Adrenal gland (tissue), 12 donors: ENCODE data around the gene KLC1. TPM values are rescaled to one million over a fixed set of nuclear protein-coding genes. Genes with fewer than 3 reads are reported as not detected.

Source experiments
- DNase-seq, 7 donors: peaks; one replicate each; pipeline ENCODE4 v3.0.0-alpha.2; 2019 to 2020
- H3K27ac ChIP-seq, 5 donors: fragments of 200-600 bp; sonication (generic) in 4 of 5; 1 replicate in 3 of 5; 2 replicates in 2 of 5; pipeline versions ENCODE4 v1.5.1 to v1.8.0; 2016 to 2020; ENCODE audit warnings: mild to moderate bottlenecking in 1 of 5
- H3K27me3 ChIP-seq: fragments of 200-600 bp; 2 replicates; pipeline ENCODE4 v1.8.0; 2021
- H3K36me3 ChIP-seq, 2 donors: fragments of 200-600 bp; replicated peaks in 1 of 2; 1 replicate in 1 of 2; 2 replicates in 1 of 2; pipeline versions ENCODE4 v1.5.1 to v1.8.0; 2018 to 2022
- H3K4me1 ChIP-seq, 2 donors: fragments of 200-600 bp; replicated peaks in 1 of 2; 1 replicate in 1 of 2; 2 replicates in 1 of 2; pipeline versions ENCODE4 v1.5.1 to v1.8.0; 2018 to 2021
- H3K4me3 ChIP-seq, 4 donors: fragments of 200-600 bp; sonication (generic) in 3 of 4; one replicate each; pipeline ENCODE4 v1.5.1; 2016 to 2018
- H3K9me3 ChIP-seq, 3 donors: fragments of 200-600 bp; sonication (generic) in 1 of 3; replicated peaks in 1 of 3; 1 replicate in 2 of 3; 2 replicates in 1 of 3; pipeline versions ENCODE4 v1.5.1 to v1.8.0; 2016 to 2021
- POLR2A ChIP-seq, 2 donors: fragments of 450-650 bp; IDR thresholded peaks; one replicate each; pipeline ENCODE4 v1.6.1; 2017; ENCODE audit warnings: antibody characterized with exemption in 2 of 2, mild to moderate bottlenecking in 2 of 2, moderate library complexity in 1 of 2
- WGBS, 4 donors: extraction: QIAGEN DNeasy Blood & Tissue Kit in 2 of 4; methylation state at CpG; one replicate each; pipeline versions ENCODE4 v1.1.5 to v1.1.7; 2013 to 2017; 5-methylcytosine and 5-hydroxymethylcytosine counted together
- intact Hi-C, 2 donors: fragments of 100-400 bp; cut with DNase I; formaldehyde crosslinking; loops; one replicate each; pipeline versions ENCODE4 v1.14.1 to v1.15.0; 2022 to 2023
- polyA plus RNA-seq, 3 donors: library from polyadenylated mRNA; stranded (reverse); fragments of 200-250 nt in 2 of 3; fragments of 350-450 nt in 1 of 3; fragmentation: Illumina TruSeq in 1 of 3; extraction: RNeasy Lipid Tissue Mini Kit (QIAGEN cat#74804) in 1 of 3; gene quantifications; one replicate each; pipeline ENCODE4 v1.2.3, GENCODE V29; 2013 to 2014
- total RNA-seq, 9 donors: library from RNA; depleted of rRNA in 4 of 9; stranded (reverse); fragments of >200 nt in 4 of 9; fragments of 120-200 nt in 1 of 9; fragmentation: NEBNext Ultra II Directional in 1 of 9; extraction: Animal tissue kit (Norgen Biotek cat#: 25700) in 1 of 9; gene quantifications; one replicate each; pipeline versions ENCODE4 v1.1.0 to v1.2.4, GENCODE V29; 2013 to 2023
- TF ChIP-seq, protein P1 (sequence below), 6 experiments: fragments of 450-650 bp in 4 of 6; fragments of 200-600 bp in 2 of 6; sonication (generic) in 1 of 6; IDR thresholded peaks; 1 replicate in 5 of 6; 2 replicates in 1 of 6; pipeline versions ENCODE4 v1.5.1 to v1.8.0; 2016 to 2021; ENCODE audit warnings: antibody characterized with exemption in 6 of 6, mild to moderate bottlenecking in 2 of 6, moderate library complexity in 1 of 6
- donor health status: healthy with polysubstance abuse.
- donor health status: Bipolar disorder and iron deficiency.
- donor health status: DM: yes; HTN: yes; CAD: no.
- donor health status: DM: no; HTN: no; CAD: no.
- donor health status: DM: no; HTN: no; CAD: no.
- donor health status: DM: yes; HTN: yes; CAD: no.

Gene KLC1
- total and polyA plus RNA-seq, 12 donors = 70.7 to 248 (median 125) TPM

DNA sequence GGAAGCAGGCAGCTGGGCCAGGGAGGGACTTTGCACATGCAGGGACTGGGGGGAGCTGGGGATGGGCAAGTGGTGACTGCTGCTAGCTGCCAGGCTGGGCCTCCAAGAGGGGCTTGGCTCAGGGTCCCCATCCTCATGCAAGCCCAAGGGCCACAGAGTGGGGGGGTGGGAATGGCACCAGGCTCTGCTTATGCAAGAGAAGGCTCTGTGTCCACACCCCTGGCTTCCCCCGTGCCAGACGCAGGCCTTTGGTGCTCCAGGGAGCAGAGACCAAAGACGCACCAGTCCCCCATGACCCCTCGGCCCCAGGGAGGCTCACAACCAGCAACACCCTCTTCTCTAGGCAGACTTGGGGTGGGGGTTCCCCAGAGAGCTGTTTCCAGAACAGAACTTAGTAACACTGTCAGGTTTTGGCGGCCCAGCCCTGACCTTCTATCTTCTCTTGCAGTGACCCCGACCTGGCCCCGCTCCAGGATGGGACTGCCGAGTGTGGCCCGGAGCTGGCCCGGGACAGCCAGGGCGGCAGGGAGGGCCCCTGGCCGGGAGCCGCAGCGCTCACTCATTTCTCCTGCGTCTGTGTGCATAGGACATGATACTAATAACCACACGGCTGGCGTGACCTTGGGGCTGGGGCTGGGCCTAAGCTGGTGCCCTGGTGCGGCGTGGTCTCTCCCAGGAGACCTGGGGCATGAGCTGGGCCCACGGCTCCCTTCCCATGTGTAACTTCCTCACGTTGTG, 71.9 kb downstream of the KLC1 start:
- H3K36me3 ChIP-seq = peaks cover 0 to 36% of the 10 kb centered on the region in 2 donors
- intact Hi-C loops = no loop called here
- peak; percentile 62 to 86 (median 73) for DNase-seq
- TF ChIP-seq, protein P1, sequence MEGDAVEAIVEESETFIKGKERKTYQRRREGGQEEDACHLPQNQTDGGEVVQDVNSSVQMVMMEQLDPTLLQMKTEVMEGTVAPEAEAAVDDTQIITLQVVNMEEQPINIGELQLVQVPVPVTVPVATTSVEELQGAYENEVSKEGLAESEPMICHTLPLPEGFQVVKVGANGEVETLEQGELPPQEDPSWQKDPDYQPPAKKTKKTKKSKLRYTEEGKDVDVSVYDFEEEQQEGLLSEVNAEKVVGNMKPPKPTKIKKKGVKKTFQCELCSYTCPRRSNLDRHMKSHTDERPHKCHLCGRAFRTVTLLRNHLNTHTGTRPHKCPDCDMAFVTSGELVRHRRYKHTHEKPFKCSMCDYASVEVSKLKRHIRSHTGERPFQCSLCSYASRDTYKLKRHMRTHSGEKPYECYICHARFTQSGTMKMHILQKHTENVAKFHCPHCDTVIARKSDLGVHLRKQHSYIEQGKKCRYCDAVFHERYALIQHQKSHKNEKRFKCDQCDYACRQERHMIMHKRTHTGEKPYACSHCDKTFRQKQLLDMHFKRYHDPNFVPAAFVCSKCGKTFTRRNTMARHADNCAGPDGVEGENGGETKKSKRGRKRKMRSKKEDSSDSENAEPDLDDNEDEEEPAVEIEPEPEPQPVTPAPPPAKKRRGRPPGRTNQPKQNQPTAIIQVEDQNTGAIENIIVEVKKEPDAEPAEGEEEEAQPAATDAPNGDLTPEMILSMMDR (IDR thresholded peaks at IDR 0.05) = no peak
- TF ChIP-seq POLR2A (IDR thresholded peaks at IDR 0.05) = no peak
- WGBS, 4 donors = 65 to 78% (median 70%) methylated on average over 6 to 21 of the region's 21 CpGs
- H3K4me1 ChIP-seq = peaks cover 14 to 38% of the 10 kb centered on the region in 2 donors
- no peaks in the 10 kb centered on the region for H3K9me3 ChIP-seq
- no peak overlapping the region for H3K4me3 ChIP-seq
- H3K27ac ChIP-seq = peak overlapping the region; percentile 13 to 80 (median 59)
- no peaks in the 10 kb centered on the region for H3K27me3 ChIP-seq

DNA sequence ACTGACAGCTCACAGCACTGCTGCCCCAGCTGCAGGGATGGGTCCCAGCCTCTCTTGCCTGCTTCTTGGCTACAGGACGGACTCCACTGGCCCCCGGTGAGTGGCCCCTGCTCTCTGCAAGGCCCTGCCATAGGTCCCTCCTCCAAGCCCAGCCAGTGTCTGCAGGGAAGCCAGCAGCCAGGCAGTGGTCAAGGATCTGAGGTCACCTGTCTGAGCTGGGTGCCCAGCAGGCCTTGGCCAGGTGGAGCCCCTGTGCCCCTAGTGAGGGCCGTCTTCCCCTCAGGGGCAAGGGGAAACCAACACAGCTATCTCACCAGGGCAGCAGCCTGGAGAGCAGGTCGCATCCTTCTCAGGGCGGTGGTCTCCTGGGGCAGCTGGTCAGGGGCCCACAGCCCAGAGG, 73.1 kb downstream of the KLC1 start:
- 75 to 100% (median 87%) methylated on average over 1 to 5 of the region's 5 CpGs for WGBS, 4 donors
- Histone ChIP-seq H3K4me1 (peaks cover 14 to 27% of the 10 kb centered on the region in 2 donors), H3K27me3 (no peaks in the 10 kb centered on the region), H3K4me3 (no peak overlapping the region), H3K27ac (no peak overlapping the region), H3K36me3 (peaks cover 0 to 36% of the 10 kb centered on the region in 2 donors), H3K9me3 (no peaks in the 10 kb centered on the region)
- no peak for DNase-seq
- TF ChIP-seq, protein P1 (IDR thresholded peaks at IDR 0.05) = no peak
- TF ChIP-seq POLR2A (IDR thresholded peaks at IDR 0.05) = no peak
- intact Hi-C loops = no loop called here

- H3K36me3 ChIP-seq = peaks cover 0 to 32% of the 10 kb centered on the region in 2 donors
- DNase-seq = no peak
- intact Hi-C loops = no loop called here
- peaks cover 14 to 20% of the 10 kb centered on the region in 2 donors for H3K4me1 ChIP-seq
- no peak overlapping the region for H3K4me3 ChIP-seq
- H3K27me3 ChIP-seq = no peaks in the 10 kb centered on the region
- no peak for TF ChIP-seq POLR2A (IDR thresholded peaks at IDR 0.05)
- TF ChIP-seq, protein P1 (IDR thresholded peaks at IDR 0.05) = no peak
- no peaks in the 10 kb centered on the region for H3K9me3 ChIP-seq
- H3K27ac ChIP-seq = no peak overlapping the region
- WGBS, 4 donors = 88 to 93% (median 91%) methylated on average over 18 to 29 of the region's 29 CpGs
Measured at GRCh38 chr14:103702497-103703432, 73.8 kb downstream of the KLC1 start.
